GM19240 (cell line): ENCODE measurements around the gene QKI.
"Not testable (repeated sequence)": the region's sequence is repeated elsewhere in the genome, so short reads cannot be mapped to it uniquely, and the experiment has no call there.

ENCODE experiments used
- DNase-seq: peaks from one replicate; pipeline ENCODE4 v3.0.0; 2011; ENCODE audit warnings: low spot score; ENCODE audit not compliant: insufficient read length

Gene QKI

GRCh38 chr6:163577404-163577803, 162.9 kb downstream of the QKI start:
- no peak for DNase-seq

GRCh38 chr6:163579111-163579879, 164.8 kb downstream of the QKI start:
- no peak for DNase-seq

- DNase-seq = no peak
Measured at GRCh38 chr6:163579880-163580295, 165.4 kb downstream of the QKI start.

- no peak for DNase-seq
Measured at GRCh38 chr6:163580311-163581030, 166.0 kb downstream of the QKI start.

GRCh38 chr6:163583558-163583957, 169.0 kb downstream of the QKI start:
- no peak for DNase-seq

- DNase-seq = no peak
Measured at GRCh38 chr6:163585932-163586437, 171.5 kb downstream of the QKI start.

- DNase-seq = no peak
Measured at GRCh38 chr6:163586888-163587287, 172.4 kb downstream of the QKI start.

- DNase-seq = no peak
Measured at GRCh38 chr6:163588220-163588919, 173.9 kb downstream of the QKI start.

- DNase-seq = no peak
Measured at GRCh38 chr6:163589387-163589786, 174.9 kb downstream of the QKI start.

- not testable (repeated sequence) for DNase-seq
Measured at GRCh38 chr6:163590132-163590531, 175.6 kb downstream of the QKI start.

- no peak for DNase-seq
Measured at GRCh38 chr6:163592872-163593271, 178.4 kb downstream of the QKI start.

- DNase-seq = no peak
Measured at GRCh38 chr6:163596174-163596573, 181.7 kb downstream of the QKI start.

- DNase-seq = no peak
Measured at GRCh38 chr6:163599136-163599535, 184.6 kb downstream of the QKI start.

GRCh38 chr6:163599684-163600083, 185.2 kb downstream of the QKI start:
- DNase-seq = no peak

- no peak for DNase-seq
Measured at GRCh38 chr6:163600331-163600730, 185.8 kb downstream of the QKI start.

GRCh38 chr6:163600781-163601180, 186.3 kb downstream of the QKI start:
- DNase-seq = no peak

- DNase-seq = no peak
Measured at GRCh38 chr6:163602851-163603250, 188.3 kb downstream of the QKI start.

- DNase-seq = no peak
Measured at GRCh38 chr6:163603395-163603794, 188.9 kb downstream of the QKI start.

GRCh38 chr6:163605385-163606097, 191.0 kb downstream of the QKI start:
- no peak for DNase-seq

GRCh38 chr6:163607792-163608191, 193.3 kb downstream of the QKI start:
- DNase-seq = no peak

- DNase-seq = no peak
Measured at GRCh38 chr6:163608204-163608644, 193.7 kb downstream of the QKI start.
